GM18873 (cell line): ENCODE data around the gene LSM4.

ENCODE experiments used
- ATAC-seq: cut with Tn5 transposase; IDR thresholded peaks from one replicate; pipeline ENCODE4 v1.9.1; 2021; ENCODE audit warnings: mild to moderate bottlenecking, moderate library complexity, moderate number of reproducible peaks; ENCODE audit not compliant: unreplicated experiment, low FRiP score

Gene LSM4

GRCh38 chr19:18261474-18261873 is 61.4 kb downstream of the LSM4 start:
- no peak for ATAC-seq

GRCh38 chr19:18259893-18260292 is 63.0 kb downstream of the LSM4 start:
- no peak for ATAC-seq

- ATAC-seq: no peak
Measured at GRCh38 chr19:18257503-18258470, 65.1 kb downstream of the LSM4 start.
